Endometrium (tissue), 2 donors: Measurements from ENCODE around the gene GPR180.
A peak's percentile ranks its signal among the peaks of the same experiment; 100 is the strongest.

Experiments
- FAIRE-seq: peaks from 2 replicates; lab custom pipeline; 2012; peaks lifted over from hg19 to GRCh38; lab: Jason Lieb, UNC
- donor health status: control.
- donor health status: control.

The GPR180 gene

GRCh38 chr13:94601446-94602431 is at the start of gene GPR180:
GPR180 (plus strand) TSS chr13:94601857; CDS start chr13:94601928, 71 bp downstream.
- peak; percentile 96 for FAIRE-seq

GRCh38 chr13:94552095-94552494 is 49.6 kb upstream of the GPR180 start:
- no peak for FAIRE-seq

DNA sequence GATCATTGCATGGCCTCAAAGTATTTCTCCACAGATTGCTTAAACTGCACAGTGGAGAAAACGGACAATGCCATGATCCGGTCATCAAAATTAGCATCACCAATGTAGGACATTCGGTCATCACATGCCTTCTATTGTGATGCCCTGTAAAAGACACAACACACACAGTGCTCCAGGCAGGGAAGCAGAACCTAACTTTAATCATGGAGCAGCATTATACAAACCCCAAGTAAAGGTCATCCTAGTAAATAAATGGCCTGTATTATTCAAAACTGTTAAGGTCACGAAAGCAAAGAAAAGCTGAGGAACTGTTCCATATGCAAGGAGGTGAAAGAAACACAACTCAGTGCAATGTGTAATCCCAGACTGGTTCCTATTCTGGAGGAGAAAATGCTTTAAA is 47.9 kb upstream of the GPR180 start:
- no peak for FAIRE-seq

GRCh38 chr13:94556041-94556440 is 45.6 kb upstream of the GPR180 start:
- no peak for FAIRE-seq

DNA sequence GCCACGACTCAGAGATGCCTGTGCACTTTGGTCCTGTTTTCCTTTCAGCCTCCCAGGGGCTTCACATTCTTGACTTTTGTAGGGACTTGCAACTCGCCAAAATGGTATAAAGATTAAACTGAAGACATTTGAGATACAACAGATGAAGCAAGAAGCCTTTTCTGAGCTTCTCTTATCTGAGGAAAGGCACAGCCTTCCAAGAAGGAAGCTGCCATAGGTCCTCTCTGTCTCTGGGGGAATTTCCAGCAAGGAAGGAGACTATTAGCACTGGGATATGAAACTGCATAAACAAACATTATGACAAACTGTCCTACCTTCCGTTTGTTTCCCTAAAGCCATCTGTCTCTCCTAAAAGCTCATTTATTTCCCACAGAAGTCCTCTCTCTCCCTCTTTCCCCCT is 45.0 kb upstream of the GPR180 start:
- no peak for FAIRE-seq

GRCh38 chr13:94557684-94558235 is 43.9 kb upstream of the GPR180 start:
- no peak for FAIRE-seq

- no peak for FAIRE-seq
Measured at GRCh38 chr13:94558716-94559115, 42.9 kb upstream of the GPR180 start.

DNA sequence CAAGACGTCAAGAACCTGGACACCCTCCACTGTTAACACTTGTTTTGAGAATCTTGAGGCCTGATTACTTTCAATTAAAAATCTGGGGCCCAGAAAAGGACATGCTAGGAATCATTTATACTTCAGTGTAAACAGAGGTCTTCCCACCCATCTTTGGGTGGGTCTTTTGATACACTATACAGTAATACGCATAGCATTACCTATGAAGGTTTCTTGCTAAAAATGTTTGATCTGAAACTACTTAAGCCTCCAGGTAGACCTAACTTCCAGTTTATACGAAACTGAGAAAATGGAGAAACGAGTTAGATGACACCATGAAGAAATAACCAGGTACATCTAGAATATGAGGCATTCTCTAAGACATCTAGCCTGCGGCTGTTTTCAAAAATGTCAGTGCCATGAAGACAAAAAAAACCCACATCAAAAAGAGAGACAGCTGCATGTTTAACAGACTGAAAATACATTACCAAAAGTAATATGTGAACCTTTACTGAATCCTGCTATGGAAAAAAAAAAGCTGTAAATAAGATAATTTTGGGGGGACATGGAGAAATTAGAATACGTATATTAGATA is 42.3 kb upstream of the GPR180 start:
- FAIRE-seq = no peak

DNA sequence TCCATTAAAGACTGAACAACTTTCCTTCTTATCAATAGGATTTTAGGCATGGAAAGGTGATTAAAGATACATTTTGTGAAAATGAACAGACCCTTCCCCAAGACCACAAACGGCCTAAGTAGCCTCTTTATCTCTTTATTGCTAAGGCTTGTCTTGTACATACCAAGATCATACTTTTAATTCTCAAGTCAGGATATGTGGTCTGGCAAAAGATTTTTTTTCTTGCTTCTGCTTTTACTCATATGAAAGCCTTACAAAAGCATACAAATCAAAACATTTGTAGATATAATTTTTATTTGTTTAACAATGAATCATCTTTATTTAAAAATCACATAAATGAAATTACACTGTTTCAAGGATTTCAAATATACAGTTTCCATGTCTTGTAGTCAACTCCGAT is 41.5 kb upstream of the GPR180 start:
- FAIRE-seq = no peak

DNA sequence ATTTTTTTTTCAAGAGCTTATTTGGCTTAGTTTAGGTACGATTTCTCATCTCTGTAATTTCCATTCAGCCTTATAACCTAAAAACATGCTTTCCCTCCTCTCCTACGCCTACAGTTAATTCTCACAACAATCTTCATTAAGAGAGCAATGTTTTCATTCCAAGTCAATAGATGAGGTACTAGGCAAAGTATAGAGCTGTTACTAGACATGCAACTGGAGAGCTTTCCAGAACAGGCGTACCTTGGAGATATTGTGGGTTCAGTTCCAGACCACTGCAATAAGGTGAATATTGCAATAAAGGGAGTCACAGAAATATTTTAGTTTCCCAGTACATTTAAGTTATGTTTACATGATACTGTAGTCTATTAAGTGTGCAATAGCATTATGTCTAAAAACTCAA is 40.5 kb upstream of the GPR180 start:
- no peak for FAIRE-seq

GRCh38 chr13:94567581-94567980 is 34.1 kb upstream of the GPR180 start:
- no peak for FAIRE-seq

DNA sequence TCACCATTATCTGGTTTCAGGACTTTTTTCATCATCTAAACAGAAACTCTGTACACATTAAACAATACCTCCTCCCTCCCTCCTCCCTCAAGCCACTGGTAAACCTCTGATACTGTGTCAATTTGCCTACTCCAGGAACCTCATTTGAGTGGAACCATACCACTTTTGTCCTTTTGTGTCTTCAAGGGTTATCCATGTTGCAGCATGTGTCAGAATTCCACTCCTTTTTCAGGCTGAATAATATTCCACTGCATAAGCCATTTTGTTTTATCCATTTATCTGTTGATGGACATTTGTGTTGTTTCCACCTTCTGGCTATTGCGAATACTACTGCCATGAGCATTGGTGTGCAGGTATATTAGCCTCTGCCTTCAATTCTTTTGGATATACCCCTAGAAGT is 33.2 kb upstream of the GPR180 start:
- no peak for FAIRE-seq

- no peak for FAIRE-seq
Measured at GRCh38 chr13:94569615-94570014, 32.0 kb upstream of the GPR180 start.

DNA sequence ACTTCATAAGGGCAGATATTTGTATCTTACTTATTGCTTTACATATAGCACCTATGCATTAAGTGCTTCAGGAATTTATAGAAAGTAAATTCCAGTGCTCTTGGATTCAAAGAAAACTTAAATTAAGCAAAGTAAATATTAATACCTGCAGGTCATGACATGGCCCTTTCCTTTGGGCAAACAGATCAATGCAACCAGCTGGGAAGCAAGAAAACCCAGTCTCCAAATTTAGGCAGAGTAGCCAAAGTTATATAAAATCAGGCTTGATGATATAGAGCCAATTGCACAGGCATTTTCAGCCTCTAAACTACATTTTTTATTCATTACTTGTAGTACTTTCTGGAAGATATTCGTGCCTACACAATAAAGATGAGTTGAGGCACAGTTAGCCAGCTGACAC is 22.6 kb upstream of the GPR180 start:
- FAIRE-seq = no peak

GRCh38 chr13:94583926-94584325 is 17.7 kb upstream of the GPR180 start:
- FAIRE-seq = no peak

DNA sequence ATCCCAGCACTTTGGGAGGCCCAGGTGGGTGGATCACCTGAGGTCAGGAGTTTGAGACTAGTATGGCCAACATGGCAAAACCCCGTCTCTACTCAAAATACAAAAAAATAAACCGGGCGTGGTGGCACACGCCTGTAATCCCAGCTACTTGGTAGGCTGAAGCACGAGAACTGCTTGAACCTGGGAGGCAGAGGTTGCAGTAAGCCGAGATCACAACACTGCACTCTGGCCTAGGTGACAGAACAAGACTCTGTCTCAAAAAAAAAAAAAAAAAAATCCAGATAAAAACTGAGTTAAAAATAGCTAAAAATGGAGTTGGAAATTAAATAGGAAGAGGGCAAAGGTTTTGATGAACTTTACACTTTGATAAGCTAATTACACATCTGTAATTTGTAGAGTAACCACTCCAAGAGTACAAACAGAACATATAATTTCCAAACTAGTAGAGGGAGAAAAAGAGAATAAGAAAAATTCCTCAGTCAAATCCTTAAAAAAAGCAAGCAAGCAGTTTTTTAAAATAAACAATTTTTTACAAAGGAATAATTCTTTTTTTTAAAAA is 16.0 kb upstream of the GPR180 start:
- no peak for FAIRE-seq

GRCh38 chr13:94586371-94586770 is 15.3 kb upstream of the GPR180 start:
- FAIRE-seq = no peak

DNA sequence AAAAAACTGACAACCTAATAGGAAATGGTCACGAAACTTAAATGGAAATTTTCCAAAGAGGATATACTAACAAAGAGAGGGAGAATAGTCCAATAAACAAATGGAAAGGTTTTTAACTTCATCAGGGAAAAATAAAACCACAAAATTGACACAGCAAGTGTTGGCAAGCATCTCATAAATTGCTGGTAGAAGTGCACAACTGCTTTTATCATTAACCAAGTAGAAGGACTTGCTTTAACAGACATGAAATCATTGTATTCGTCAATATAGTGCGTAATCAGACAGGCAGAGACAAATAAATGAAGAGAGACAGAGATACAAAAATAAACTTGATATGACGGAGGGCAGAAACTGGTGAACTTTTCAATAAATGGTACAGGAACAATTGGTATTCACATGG is 13.1 kb upstream of the GPR180 start:
- FAIRE-seq = no peak

GRCh38 chr13:94590744-94591143 is 10.9 kb upstream of the GPR180 start:
- no peak for FAIRE-seq

DNA sequence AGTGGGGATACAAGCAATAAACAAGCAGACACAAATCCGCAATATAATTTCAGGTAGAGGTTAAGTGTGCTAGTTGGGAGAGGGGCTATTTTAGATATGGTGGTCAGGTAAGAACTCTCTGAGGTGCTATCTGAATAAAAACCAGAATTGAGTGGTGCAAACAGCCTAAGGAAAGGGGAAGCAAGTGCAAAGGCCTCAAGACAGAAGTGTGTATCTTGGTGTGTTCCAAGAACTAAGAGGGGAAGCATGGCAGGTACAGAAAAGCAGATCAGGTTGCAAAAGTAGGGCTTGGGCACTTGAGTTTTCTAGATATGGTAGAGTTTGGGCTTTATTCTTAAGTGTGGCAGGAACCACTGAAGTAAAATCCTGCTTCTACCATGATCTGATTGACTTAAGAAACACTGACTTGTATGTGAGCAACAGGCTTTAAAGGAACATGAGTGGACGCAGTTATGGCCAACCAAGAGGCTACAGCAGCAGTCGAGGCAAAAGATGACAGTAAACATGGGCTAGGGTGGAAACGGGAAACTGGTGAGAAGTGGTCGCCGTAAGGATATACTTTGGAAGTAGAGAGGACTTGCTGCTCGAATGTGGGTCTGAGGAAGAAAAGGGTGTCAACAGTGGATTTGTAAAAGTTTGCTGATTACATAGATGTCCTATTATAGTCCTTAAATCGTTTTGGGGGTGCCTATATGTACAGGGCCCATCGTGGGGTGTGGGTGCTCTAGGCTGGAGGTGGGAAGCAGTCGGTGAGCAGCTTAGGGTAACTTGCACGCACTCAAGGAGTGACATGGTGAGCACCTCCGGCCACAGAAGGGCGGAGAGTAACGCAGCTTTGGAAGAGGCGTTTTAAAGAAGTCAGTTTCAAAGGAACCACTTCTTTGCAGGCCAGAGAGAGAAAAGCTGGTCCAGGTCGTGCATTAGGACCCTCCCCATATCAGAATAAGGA is 6.4 kb upstream of the GPR180 start:
- no peak for FAIRE-seq

DNA sequence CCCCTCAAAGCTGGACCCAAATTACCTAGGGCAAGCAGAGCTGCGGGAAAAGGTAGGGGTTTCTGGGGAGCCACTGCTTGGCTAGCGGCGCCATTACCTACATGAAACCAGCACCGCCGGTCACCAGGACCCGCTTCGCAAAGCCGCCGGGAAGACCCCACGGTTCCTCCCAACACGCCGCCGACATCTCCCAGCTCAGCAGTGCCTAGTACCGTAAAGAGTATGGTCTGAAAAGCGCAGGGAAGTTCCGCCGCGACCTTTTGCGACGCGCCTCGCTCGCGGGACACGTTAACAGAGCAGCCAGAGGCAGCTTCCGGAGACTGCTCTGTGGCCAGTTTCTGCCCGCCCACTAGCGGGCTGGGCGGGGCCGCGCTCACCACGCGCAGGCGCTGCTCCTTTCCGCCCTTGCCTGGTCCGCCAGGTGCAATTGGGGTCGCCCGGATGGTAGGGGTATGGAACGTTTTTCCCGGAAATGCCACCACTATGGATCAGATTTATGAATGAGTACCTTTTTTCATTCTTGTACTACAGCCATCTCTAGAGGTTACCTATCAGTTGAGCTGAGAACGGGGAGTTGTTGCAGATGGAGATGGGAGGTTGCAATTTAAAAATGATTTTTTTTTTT is 5.6 kb upstream of the GPR180 start, which contains the start of gene TGDS:
Gene TGDS, minus strand, starts transcription at position 203 of the 625 bp plus-strand sequence. Its CDS starts 16 bp downstream, at position 187.
- peak; percentile 18 for FAIRE-seq
